ENCODE results near the gene CRACR2A. TPM values are rescaled to one million over a fixed set of nuclear protein-coding genes. Genes with fewer than 3 reads are reported as not detected.

CRACR2A gene
- total RNA-seq, 1 donor: 16.3 TPM

- Histone ChIP-seq H2AFZ (ENCODE audit: low read length) (no peak overlapping the region), H3K27ac (ENCODE audit: low read depth, low read length) (no peak overlapping the region), H3K4me3 (ENCODE audit: insufficient read depth, low read length) (no peak overlapping the region), H3K9me3 (ENCODE audit: low read depth, low read length) (no peaks in the 10 kb centered on the region), H3K79me2 (ENCODE audit: insufficient read depth, low read length) (no peaks in the 10 kb centered on the region), H3K27me3 (ENCODE audit: insufficient read depth, low read length) (peaks cover 2% of the 10 kb centered on the region), H3K4me1 (ENCODE audit: insufficient read depth, low read length) (no peaks in the 10 kb centered on the region), H4K20me1 (ENCODE audit: insufficient read depth, low read length) (no peaks in the 10 kb centered on the region), H3K36me3 (ENCODE audit: insufficient read depth, low read length) (no peaks in the 10 kb centered on the region), H3K4me2 (ENCODE audit: insufficient read depth, low read length) (no peak overlapping the region)
- TF ChIP-seq, protein P1, sequence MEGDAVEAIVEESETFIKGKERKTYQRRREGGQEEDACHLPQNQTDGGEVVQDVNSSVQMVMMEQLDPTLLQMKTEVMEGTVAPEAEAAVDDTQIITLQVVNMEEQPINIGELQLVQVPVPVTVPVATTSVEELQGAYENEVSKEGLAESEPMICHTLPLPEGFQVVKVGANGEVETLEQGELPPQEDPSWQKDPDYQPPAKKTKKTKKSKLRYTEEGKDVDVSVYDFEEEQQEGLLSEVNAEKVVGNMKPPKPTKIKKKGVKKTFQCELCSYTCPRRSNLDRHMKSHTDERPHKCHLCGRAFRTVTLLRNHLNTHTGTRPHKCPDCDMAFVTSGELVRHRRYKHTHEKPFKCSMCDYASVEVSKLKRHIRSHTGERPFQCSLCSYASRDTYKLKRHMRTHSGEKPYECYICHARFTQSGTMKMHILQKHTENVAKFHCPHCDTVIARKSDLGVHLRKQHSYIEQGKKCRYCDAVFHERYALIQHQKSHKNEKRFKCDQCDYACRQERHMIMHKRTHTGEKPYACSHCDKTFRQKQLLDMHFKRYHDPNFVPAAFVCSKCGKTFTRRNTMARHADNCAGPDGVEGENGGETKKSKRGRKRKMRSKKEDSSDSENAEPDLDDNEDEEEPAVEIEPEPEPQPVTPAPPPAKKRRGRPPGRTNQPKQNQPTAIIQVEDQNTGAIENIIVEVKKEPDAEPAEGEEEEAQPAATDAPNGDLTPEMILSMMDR (IDR thresholded peaks at IDR 0.05; ENCODE audit: extremely low read depth, low read depth, low read length): no peak
- DNase-seq (ENCODE audit: insufficient read length, low spot score, missing footprints): no peak
Observed at GRCh38 chr12:3565985-3566384, 186.9 kb downstream of the CRACR2A start.

Small RNAs within 50 kb of the gene (small RNA-seq; reads per million reads assigned to genes)
- gene RNU6-174P: not detected

Other genes starting within 250 kb of the CRACR2A start
- gene PARP11, start 120.3 kb upstream of the CRACR2A start, total RNA-seq: 9.4 and 10.3 TPM in 2 replicates